CMK (cell line): ENCODE measurements around the gene SUOX.
"Not testable (repeated sequence)": the region's sequence is repeated elsewhere in the genome, so short reads cannot be mapped to it uniquely, and the experiment has no call there.

ENCODE experiments used
- DNase-seq: peaks from one replicate; pipeline ENCODE4 v3.0.0-alpha.2; 2010; ENCODE audit warnings: low read depth

Gene SUOX

GRCh38 chr12:55983232-55983842 is 13.7 kb upstream of the SUOX start:
- DNase-seq, result no peak

DNA sequence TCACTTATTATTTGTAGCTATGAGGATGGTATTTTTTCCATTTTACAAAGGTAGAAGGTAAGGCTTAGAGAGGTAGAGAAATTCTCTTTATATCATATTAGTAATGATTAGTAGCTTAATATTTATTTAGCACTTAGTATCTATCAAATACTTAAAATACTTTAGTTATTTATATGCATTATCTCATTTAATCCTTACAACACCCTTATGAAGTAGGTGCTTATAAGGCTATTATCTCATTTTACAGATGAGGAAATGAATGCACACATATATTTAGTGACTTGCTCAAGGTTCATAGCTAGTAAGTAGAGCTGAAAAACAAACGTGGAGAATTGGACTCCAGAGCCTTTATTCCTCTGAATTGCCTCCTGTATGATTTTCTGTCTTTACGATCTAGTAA is 12.2 kb upstream of the SUOX start:
- no peak for DNase-seq

DNA sequence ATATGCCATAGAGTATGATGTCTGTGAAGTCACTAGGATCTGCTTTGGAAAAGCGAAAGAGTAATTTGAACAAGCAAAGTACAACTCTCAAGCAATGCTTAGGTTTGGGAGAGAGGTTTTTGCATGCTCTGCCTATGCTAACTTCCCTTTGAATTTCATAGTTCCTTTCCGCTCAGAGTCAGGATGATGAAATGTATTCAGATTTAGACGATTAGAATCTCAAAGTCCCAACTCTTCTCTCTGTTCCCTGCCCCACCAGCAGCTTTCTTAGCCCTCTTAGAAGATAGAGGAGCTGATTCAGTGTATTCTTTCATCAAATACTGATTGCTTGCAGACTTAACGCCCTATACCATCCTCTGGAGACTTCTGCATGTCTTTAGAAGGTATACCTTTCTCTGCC is 11.7 kb upstream of the SUOX start:
- DNase-seq, result no peak

DNA sequence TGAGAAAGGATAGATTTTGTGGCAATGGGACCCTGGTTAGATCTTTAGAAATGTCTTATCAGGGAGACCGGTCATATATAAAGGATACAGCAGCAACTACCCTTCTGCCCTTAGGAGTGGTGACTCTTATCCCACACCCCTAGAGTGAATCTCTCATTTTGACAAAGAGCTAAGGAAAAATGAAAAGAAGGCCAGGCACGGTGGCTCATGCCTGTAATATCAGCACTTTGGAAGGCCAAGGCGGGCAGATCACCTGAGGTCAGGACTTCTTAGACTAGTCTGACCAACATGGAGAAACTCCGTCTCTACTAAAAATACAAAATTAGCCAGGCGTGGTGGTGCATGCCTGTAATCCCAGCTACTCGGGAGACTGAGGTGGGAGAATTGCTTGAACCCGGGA is 11.1 kb upstream of the SUOX start:
- not testable (repeated sequence) for DNase-seq

- DNase-seq, result no peak
Measured at GRCh38 chr12:55991110-55991509, 6.0 kb upstream of the SUOX start.

DNA sequence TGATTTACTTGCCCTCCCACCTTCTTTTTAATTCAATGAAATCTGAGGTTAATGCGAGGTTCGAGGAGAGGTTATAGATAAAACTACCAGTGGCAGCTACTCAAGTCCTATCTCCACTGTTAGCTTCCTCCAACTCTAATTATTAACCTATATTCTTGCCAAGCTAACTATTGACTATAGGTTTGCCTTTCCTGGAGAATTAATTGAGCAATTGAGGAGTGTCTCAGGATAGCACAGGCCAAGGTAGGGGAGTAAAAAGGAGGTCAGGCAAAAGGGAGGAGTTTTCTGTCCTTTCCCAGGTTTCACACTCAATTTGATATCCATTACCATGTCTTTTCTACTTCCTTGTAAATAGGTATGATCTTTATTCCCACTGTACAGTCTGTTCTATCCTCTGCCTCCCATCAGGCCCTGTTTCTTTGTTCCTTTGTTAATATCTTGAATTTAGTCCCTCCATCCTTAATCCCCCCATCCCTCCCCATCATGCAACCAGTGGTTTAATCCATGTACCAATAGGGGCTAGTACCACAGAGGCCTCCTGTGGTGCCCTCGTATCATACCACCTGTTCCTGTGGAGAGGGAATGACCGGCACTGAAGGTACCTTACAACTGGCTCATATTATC is 3.7 kb upstream of the SUOX start:
- no peak for DNase-seq

- no peak for DNase-seq
Measured at GRCh38 chr12:55995366-55995765, 1.7 kb upstream of the SUOX start.

DNA sequence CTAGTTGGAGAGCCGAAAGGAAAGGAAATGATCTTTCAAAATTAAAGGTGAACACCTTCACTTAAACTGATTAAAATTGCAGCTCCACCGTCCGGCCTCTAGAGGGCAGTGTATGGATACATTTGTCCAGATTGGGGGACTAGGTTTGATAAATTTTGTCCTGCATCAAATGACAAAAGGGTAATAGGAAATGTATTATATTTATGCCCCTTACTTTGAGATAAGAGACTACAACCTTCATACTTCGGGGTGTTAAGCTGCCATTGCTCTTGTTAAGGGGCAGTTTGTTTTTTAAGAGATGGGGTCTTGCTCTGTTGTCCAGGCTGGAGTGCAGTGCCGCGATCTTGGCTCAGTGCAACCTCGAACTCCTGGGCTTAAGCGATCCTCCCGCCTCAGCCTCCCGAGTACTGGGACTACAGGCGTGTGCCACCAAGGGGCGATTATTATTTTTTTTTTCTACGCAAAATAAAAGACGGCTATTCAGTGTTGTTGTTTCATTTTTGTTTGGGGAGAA is 818 bp upstream of the SUOX start:
- DNase-seq, result peak; percentile 36

GRCh38 chr12:55997535-55997859 is 421 bp downstream of the SUOX start:
- no peak for DNase-seq

DNA sequence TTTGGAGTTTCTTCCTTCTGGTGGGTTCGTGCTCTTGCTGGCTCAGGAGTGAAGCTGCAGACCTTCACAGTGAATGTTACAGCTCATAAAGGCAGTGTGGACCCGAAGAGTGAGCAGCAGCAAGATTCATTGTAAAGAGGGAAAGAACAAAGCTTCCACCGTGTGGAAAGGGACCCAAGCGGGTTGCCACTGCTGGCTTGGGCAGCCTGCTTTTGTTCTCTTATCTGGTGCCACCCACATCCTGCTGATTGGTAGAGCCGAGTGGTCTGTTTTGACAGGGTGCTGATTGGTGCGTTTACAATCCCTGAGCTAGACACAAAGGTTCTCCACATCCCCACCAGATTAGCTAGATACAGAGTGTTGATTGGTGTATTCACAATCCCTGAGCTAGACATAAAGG is 2.4 kb downstream of the SUOX start:
- DNase-seq, result not testable (repeated sequence)

GRCh38 chr12:55999999-56000540 is 3.0 kb downstream of the SUOX start:
- DNase-seq, result not testable (repeated sequence)

DNA sequence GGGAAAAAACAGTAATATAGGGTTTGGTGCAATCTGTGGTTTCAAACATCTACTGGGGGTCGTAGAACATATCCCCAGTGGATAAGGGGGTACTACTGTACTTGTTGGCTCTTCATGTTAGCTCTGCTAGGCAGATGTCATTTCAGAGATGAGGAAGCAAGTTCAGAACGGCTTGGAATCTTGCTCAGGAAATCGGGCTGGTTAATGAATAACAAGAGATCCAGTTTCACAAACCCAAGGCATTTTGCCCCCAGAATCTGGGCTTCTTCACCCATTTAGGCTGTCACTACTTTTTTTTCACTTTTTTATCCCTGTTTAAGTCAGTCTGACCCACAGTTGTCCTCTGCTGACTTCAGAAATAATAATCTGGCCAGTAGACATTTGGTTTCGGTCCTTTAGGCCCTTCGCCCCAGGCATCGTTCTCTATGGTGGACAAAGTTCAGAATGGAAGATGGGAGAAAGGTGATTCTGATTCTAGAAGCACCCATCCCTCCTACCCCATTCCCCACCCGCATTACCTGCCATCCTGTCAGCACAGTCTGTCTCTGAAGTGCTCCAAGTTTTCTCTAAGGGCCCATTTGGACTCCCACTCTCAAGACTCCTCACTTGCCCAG is 4.5 kb downstream of the SUOX start:
- no peak for DNase-seq

GRCh38 chr12:56003376-56003775 is 6.3 kb downstream of the SUOX start:
- not testable (repeated sequence) for DNase-seq

DNA sequence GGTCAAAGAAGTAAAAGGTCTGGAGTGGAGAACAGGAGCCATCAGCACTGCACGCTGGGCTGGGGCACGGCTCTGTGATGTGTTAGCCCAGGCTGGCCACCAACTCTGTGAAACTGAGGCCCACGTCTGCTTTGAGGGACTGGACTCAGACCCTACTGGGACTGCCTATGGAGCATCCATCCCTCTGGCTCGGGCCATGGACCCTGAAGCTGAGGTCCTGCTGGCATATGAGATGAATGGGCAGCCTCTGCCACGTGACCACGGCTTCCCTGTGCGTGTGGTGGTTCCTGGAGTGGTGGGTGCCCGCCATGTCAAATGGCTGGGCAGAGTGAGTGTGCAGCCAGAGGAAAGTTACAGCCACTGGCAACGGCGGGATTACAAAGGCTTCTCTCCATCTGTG is 7.1 kb downstream of the SUOX start:
- DNase-seq, result no peak

GRCh38 chr12:56007564-56008559 is 10.8 kb downstream of the SUOX start:
- DNase-seq, result no peak

DNA sequence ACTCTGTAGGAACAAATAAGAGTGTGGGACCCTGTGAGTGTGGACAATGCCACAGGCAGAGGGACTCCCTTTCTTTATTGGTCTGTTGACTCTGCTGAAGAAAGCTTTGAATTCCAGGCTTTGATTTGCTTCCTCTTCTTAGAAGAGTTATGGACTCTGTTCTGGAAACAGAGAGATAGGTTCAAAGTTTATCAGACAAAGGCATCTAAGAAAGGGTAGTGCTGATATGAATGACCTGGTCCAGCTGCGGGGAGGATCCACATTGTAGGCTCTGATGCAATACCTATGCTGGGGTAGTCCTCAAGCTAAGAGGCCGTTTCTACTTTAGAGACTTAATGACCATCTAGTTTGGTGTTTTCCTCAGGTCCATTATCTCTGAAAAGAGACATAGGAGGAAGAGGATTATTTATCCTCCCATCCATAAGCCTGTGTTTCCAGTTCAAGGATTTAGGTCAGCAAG is 13.1 kb downstream of the SUOX start:
- DNase-seq, result no peak

DNA sequence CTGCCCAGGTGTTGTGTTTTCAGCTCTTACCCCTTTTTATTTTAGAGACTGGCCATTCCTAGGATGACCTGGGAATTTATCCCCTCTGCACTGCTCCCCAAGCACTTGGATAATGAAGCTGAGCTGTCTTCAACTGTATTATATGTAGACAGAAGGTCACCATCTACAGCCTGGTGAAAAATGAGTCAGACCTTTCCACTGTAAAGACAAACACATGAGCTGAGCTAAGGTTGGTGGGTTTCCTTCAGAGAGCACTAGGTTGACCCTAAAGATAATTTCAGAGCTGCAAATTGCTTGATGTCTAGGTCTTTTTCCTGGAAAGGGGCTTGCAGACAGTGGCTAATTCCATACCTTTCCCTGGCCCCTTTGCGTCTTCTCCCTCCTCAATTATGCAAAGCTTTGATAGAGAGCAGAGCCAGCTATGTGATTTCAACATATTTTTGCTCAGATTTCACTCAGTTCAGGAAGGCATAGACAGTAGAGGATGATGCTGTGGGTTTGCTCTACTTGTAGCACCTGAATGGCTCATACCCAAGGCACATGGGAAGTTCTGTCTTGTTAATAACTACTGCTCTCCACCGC is 14.5 kb downstream of the SUOX start:
- DNase-seq, result no peak

- no peak for DNase-seq
Measured at GRCh38 chr12:56013482-56013881, 16.4 kb downstream of the SUOX start.

DNA sequence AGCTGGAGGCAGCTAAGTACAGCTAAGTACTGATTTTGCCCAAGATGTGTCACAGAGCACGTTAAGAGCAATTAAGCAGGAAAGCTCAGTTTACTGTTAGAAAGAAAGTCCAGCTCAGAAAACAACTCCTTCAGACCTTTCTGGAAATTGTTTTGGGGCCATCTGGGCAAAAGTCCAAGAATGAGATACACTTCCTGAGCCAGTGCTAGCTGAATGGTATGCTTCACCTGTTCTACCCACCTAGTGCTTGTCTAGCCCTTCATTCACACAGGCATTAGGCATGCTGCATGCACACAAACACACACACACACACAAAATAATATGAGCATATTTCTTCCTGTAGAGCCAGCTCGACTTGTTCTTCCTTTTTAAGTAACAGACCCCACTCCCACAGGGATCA is 17.1 kb downstream of the SUOX start:
- no peak for DNase-seq

- DNase-seq, result no peak
Measured at GRCh38 chr12:56017181-56017580, 20.1 kb downstream of the SUOX start.

DNA sequence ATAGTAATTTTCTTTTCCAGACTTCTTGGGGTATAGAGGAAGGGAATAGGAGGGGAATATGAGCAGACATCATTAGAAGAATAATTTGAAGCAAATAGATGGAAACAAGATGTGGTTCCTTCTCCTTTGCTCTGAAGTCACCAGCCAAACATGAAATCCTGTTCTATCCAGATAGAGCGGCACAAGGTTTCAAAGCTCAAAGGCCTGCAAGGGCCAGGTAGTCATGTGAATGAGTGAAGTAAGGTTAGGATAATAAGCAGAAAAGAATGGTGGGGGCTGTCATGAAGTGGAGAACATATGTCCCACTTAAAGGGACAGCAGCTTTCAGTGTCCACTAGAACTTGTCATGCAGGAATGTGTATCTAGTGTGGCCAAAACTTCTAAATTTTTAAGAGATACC is 21.3 kb downstream of the SUOX start:
- no peak for DNase-seq
